ENCODE data around the gene SSBP3. TPM values are rescaled to one million over a fixed set of nuclear protein-coding genes. Genes with fewer than 3 reads are reported as not detected.

Gene SSBP3
- total RNA-seq, 1 experiment from 2014 or later: 37.5 TPM

DNA sequence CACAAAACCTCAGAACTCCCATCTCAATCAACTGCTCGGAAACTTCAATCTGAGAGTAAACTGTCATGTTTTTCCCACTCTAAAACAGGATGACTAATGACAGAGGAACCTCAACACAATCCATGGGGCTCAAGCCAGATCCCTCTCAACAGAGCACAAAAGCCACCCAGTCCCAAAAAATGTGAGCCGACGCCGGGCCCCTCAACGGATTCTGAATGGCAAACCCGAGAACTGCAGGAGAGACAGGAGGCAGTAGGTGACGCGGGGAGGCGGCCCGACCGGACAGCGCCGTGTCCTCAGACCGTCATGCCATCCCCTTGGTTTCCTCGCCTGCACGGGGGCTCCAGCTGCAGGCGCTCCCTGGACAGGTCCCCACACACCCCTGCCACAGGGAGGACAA is 53.4 kb downstream of the SSBP3 start:
- no peaks in the 10 kb centered on the region for H3K36me3 ChIP-seq (ENCODE audit: control insufficient read depth in 1 of 2, insufficient read depth in 2 of 2, low read length in 2 of 2)
- POLR2A ChIA-PET: no interaction called here
- no peak for DNase-seq (ENCODE audit: low read depth, low spot score)
- no peaks in the 10 kb centered on the region for H3K27me3 ChIP-seq (ENCODE audit: insufficient read depth, low read length)
- no TSS peak for BruUV-seq (replicated peaks)
- H2AFZ ChIP-seq (ENCODE audit: low read depth, low read length, poor library complexity, severe bottlenecking): no peak overlapping the region
- H3K27ac ChIP-seq (ENCODE audit: low read depth, low read length): no peak overlapping the region
- RAD21 ChIA-PET (ENCODE audit: low non-redundant PET in 1 of 2, low total read pairs in 2 of 2, uncharacterized antibody in 2 of 2, unreplicated experiment in 2 of 2): no interaction called here
- no peak overlapping the region for H3K9ac ChIP-seq (ENCODE audit: low read length)
- H3K4me2 ChIP-seq (ENCODE audit: low read length): no peak overlapping the region
- H3K9me2 ChIP-seq (ENCODE audit: insufficient read depth): no peaks in the 10 kb centered on the region
- H3K9me3 ChIP-seq (ENCODE audit: control insufficient read depth in 1 of 2, insufficient read depth in 1 of 2, low read depth in 1 of 2, low read length in 2 of 2): no peaks in the 10 kb centered on the region
- H4K20me1 ChIP-seq (ENCODE audit: insufficient read depth): no peaks in the 10 kb centered on the region
- no peak overlapping the region for H3K4me3 ChIP-seq (replicated peaks in 1 of 2; ENCODE audit: low read depth in 1 of 2, low read length in 2 of 2)
- no peak for ATAC-seq
- intact Hi-C loops (cut with micrococcal nuclease): no loop called here
- no peaks in the 10 kb centered on the region for H3K4me1 ChIP-seq (ENCODE audit: control insufficient read depth in 1 of 2, insufficient read depth in 2 of 2, low read length in 2 of 2)
- CTCF ChIA-PET: no interaction called here
- TF ChIP-seq YY1 (IDR thresholded peaks at IDR 0.05; ENCODE audit: extremely low read depth, insufficient replicate concordance, low read depth, low read length): no peak
- TF ChIP-seq EGR1 (IDR thresholded peaks at IDR 0.05; ENCODE audit: low read depth): no peak
- no peaks in the 10 kb centered on the region for H3K79me2 ChIP-seq (ENCODE audit: insufficient read depth, low read length)

DNA sequence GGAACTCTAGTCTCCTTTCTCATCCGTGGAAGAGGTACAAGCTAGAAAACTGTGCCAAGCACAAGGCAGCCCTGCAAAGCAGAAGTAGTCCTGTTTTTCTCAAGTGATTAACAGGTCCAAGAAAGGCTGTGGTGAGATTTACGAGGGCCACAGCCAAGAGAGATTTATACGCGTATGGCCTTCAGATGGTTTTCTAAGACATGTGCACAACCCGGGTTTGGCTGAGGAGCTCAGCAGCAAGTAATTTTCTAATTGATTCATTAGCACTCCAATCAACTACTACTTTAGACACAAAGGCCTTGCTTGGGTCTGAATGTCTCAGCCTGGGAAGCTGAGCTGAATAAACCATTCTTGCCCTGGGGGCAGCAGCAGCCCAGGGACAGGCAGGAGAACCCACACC is 55.8 kb downstream of the SSBP3 start:
- no peaks in the 10 kb centered on the region for H4K20me1 ChIP-seq (ENCODE audit: insufficient read depth)
- no peak for ATAC-seq
- no peak overlapping the region for H2AFZ ChIP-seq (ENCODE audit: low read depth, low read length, poor library complexity, severe bottlenecking)
- no peaks in the 10 kb centered on the region for H3K79me2 ChIP-seq (ENCODE audit: insufficient read depth, low read length)
- no peaks in the 10 kb centered on the region for H3K9me2 ChIP-seq (ENCODE audit: insufficient read depth)
- no peak overlapping the region for H3K4me3 ChIP-seq (replicated peaks in 1 of 2; ENCODE audit: low read depth in 1 of 2, low read length in 2 of 2)
- no peaks in the 10 kb centered on the region for H3K4me1 ChIP-seq (ENCODE audit: control insufficient read depth in 1 of 2, insufficient read depth in 2 of 2, low read length in 2 of 2)
- TF ChIP-seq, protein P1, sequence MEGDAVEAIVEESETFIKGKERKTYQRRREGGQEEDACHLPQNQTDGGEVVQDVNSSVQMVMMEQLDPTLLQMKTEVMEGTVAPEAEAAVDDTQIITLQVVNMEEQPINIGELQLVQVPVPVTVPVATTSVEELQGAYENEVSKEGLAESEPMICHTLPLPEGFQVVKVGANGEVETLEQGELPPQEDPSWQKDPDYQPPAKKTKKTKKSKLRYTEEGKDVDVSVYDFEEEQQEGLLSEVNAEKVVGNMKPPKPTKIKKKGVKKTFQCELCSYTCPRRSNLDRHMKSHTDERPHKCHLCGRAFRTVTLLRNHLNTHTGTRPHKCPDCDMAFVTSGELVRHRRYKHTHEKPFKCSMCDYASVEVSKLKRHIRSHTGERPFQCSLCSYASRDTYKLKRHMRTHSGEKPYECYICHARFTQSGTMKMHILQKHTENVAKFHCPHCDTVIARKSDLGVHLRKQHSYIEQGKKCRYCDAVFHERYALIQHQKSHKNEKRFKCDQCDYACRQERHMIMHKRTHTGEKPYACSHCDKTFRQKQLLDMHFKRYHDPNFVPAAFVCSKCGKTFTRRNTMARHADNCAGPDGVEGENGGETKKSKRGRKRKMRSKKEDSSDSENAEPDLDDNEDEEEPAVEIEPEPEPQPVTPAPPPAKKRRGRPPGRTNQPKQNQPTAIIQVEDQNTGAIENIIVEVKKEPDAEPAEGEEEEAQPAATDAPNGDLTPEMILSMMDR (IDR thresholded peaks at IDR 0.05 in 2 of 3, conservative IDR thresholded peaks at IDR 0.05 in 1 of 3; ENCODE audit: borderline replicate concordance in 1 of 3, insufficient read depth in 1 of 3, low read depth in 2 of 3, low read length in 2 of 3): no peak
- no peak for TF ChIP-seq EZH2 (IDR thresholded peaks at IDR 0.05)
- no peak for TF ChIP-seq JUND (IDR thresholded peaks at IDR 0.05)
- no peak for TF ChIP-seq EZH2phosphoT487 (IDR thresholded peaks at IDR 0.05; ENCODE audit: borderline replicate concordance)
- no peak for TF ChIP-seq YY1 (IDR thresholded peaks at IDR 0.05; ENCODE audit: extremely low read depth, insufficient replicate concordance, low read depth, low read length)
- TF ChIP-seq REST (IDR thresholded peaks at IDR 0.05; ENCODE audit: low read depth): no peak
- TF ChIP-seq SRF (IDR thresholded peaks at IDR 0.05; ENCODE audit: low read depth): no peak
- TF ChIP-seq ZFX (IDR thresholded peaks at IDR 0.05): no peak
- no peak for TF ChIP-seq ZNF274 (IDR thresholded peaks at IDR 0.05; ENCODE audit: low read depth, low read length)
- no peaks in the 10 kb centered on the region for H3K9me3 ChIP-seq (ENCODE audit: control insufficient read depth in 1 of 2, insufficient read depth in 1 of 2, low read depth in 1 of 2, low read length in 2 of 2)
- ChIA-PET RAD21 (ENCODE audit: low non-redundant PET in 1 of 2, low total read pairs in 2 of 2, uncharacterized antibody in 2 of 2, unreplicated experiment in 2 of 2) (no interaction called here), CTCF (no interaction called here), POLR2A (no interaction called here)
- H3K27ac ChIP-seq (ENCODE audit: low read depth, low read length): no peak overlapping the region
- H3K36me3 ChIP-seq (ENCODE audit: control insufficient read depth in 1 of 2, insufficient read depth in 2 of 2, low read length in 2 of 2): no peaks in the 10 kb centered on the region
- intact Hi-C loops (cut with micrococcal nuclease): no loop called here
- no peaks in the 10 kb centered on the region for H3K27me3 ChIP-seq (ENCODE audit: insufficient read depth, low read length)
- DNase-seq (ENCODE audit: low read depth, low spot score): no peak
- no peak overlapping the region for H3K9ac ChIP-seq (ENCODE audit: low read length)
- no TSS peak for BruUV-seq (replicated peaks)
- no peak overlapping the region for H3K4me2 ChIP-seq (ENCODE audit: low read length)
